Ishikawa (cell line): ENCODE data around the gene RBM19.

ENCODE experiments used
- CREB1 ChIP-seq: IDR thresholded peaks from 2 replicates; pipeline ENCODE4 v1.6.1; 2012; ENCODE audit warnings: low read depth
- EP300 ChIP-seq: IDR thresholded peaks from 2 replicates; pipeline ENCODE4 v1.6.1; 2012; ENCODE audit warnings: borderline replicate concordance
- RAD21 ChIP-seq: IDR thresholded peaks from 2 replicates; pipeline ENCODE4 v1.6.1; 2012; ENCODE audit warnings: low read depth
- TAF1 ChIP-seq: IDR thresholded peaks from 2 replicates; pipeline ENCODE4 v1.6.1; 2012; ENCODE audit warnings: low read depth, mild to moderate bottlenecking
- TCF12 ChIP-seq: IDR thresholded peaks from 2 replicates; pipeline ENCODE4 v1.6.1; 2012; ENCODE audit warnings: low read depth
- TEAD4 ChIP-seq: IDR thresholded peaks from 2 replicates; pipeline ENCODE4 v1.6.1; 2012
- YY1 ChIP-seq: IDR thresholded peaks from 2 replicates; pipeline ENCODE4 v1.6.1; 2012; ENCODE audit warnings: low read depth
- TF ChIP-seq, protein P1 (sequence below): IDR thresholded peaks from 2 replicates; pipeline ENCODE4 v1.6.1; 2012
- TF ChIP-seq, protein P2 (sequence below): IDR thresholded peaks from 2 replicates; pipeline ENCODE4 v1.6.1; 2012
- TF ChIP-seq, protein P3 (sequence below): IDR thresholded peaks from 2 replicates; pipeline ENCODE4 v1.6.1; 2012; ENCODE audit warnings: low read depth, mild to moderate bottlenecking

DNA sequence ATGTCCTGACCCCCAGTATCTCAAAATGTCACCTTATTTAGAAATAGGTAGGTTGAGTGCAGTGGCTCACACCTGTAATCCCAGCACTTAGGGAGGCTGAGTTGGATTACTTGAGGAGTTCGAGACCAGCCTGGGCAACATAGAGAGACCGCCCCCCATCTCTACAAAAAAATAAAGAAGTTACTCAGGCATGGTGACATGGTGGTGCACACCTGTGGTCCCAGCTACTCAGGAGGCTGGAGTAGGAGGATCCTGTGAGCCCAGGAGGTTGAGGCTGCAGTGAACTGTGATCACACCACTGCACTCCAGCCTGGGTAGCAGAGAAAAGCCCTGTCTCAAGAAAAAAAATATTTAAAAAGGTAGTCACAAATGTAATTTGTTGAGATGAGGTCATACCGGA, 27.9 kb upstream of the RBM19 start:
- TF ChIP-seq, protein P1, sequence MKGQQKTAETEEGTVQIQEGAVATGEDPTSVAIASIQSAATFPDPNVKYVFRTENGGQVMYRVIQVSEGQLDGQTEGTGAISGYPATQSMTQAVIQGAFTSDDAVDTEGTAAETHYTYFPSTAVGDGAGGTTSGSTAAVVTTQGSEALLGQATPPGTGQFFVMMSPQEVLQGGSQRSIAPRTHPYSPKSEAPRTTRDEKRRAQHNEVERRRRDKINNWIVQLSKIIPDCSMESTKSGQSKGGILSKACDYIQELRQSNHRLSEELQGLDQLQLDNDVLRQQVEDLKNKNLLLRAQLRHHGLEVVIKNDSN: no peak
- TF ChIP-seq TEAD4: no peak
- no peak for TF ChIP-seq TAF1
- TF ChIP-seq RAD21: no peak
- no peak for TF ChIP-seq EP300
- TF ChIP-seq, protein P2, sequence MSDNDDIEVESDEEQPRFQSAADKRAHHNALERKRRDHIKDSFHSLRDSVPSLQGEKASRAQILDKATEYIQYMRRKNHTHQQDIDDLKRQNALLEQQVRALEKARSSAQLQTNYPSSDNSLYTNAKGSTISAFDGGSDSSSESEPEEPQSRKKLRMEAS: no peak
- TF ChIP-seq YY1: no peak
- TF ChIP-seq, protein P3, sequence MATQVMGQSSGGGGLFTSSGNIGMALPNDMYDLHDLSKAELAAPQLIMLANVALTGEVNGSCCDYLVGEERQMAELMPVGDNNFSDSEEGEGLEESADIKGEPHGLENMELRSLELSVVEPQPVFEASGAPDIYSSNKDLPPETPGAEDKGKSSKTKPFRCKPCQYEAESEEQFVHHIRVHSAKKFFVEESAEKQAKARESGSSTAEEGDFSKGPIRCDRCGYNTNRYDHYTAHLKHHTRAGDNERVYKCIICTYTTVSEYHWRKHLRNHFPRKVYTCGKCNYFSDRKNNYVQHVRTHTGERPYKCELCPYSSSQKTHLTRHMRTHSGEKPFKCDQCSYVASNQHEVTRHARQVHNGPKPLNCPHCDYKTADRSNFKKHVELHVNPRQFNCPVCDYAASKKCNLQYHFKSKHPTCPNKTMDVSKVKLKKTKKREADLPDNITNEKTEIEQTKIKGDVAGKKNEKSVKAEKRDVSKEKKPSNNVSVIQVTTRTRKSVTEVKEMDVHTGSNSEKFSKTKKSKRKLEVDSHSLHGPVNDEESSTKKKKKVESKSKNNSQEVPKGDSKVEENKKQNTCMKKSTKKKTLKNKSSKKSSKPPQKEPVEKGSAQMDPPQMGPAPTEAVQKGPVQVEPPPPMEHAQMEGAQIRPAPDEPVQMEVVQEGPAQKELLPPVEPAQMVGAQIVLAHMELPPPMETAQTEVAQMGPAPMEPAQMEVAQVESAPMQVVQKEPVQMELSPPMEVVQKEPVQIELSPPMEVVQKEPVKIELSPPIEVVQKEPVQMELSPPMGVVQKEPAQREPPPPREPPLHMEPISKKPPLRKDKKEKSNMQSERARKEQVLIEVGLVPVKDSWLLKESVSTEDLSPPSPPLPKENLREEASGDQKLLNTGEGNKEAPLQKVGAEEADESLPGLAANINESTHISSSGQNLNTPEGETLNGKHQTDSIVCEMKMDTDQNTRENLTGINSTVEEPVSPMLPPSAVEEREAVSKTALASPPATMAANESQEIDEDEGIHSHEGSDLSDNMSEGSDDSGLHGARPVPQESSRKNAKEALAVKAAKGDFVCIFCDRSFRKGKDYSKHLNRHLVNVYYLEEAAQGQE: no peak
- TF ChIP-seq CREB1: no peak
- no peak for TF ChIP-seq TCF12
